Gastroesophageal sphincter (tissue), 3 donors: ENCODE measurements around the gene SP110.

ENCODE experiments used
- CTCF ChIP-seq, 4 experiments: fragments of 200-600 bp in 2 of 4; fragments of 450-650 bp in 2 of 4; sonication (generic) in 1 of 4; IDR thresholded peaks; one replicate each; pipeline ENCODE4 v1.5.1; 2017 to 2019; ENCODE audit warnings: antibody characterized with exemption in 4 of 4, mild to moderate bottlenecking in 2 of 4, moderate library complexity in 2 of 4
- POLR2A ChIP-seq, 2 donors: fragments of 450-650 bp; IDR thresholded peaks; one replicate each; pipeline ENCODE4 v1.6.1; 2017; ENCODE audit warnings: antibody characterized with exemption in 2 of 2, mild to moderate bottlenecking in 2 of 2, moderate library complexity in 1 of 2
- POLR2AphosphoS5 ChIP-seq: sonication (generic); formaldehyde crosslinking; IDR thresholded peaks from one replicate; pipeline ENCODE4 v1.6.1; 2017; ENCODE audit warnings: antibody characterized with exemption

- TF ChIP-seq CTCF (IDR thresholded peaks at IDR 0.05) (no peak), POLR2AphosphoS5 (no peak), POLR2A (IDR thresholded peaks at IDR 0.05) (no peak)
Measured at GRCh38 chr2:230224458-230224857, 4.7 kb upstream of the SP110 start.
